Astrocyte (in vitro differentiated cells and primary cell): ENCODE measurements around the gene LRRC27.

ENCODE experiments used
- CTCF ChIP-seq: IDR thresholded peaks from 2 replicates; pipeline ENCODE4 v1.5.1; 2011; ENCODE audit warnings: low read depth, mild to moderate bottlenecking, inconsistent platforms, low read length, moderate library complexity; ENCODE audit not compliant: insufficient read depth
- EZH2 ChIP-seq: IDR thresholded peaks from 2 replicates; pipeline ENCODE4 v1.6.1; 2012; ENCODE audit warnings: mild to moderate bottlenecking, low read length, inconsistent platforms; ENCODE audit not compliant: insufficient read depth

DNA sequence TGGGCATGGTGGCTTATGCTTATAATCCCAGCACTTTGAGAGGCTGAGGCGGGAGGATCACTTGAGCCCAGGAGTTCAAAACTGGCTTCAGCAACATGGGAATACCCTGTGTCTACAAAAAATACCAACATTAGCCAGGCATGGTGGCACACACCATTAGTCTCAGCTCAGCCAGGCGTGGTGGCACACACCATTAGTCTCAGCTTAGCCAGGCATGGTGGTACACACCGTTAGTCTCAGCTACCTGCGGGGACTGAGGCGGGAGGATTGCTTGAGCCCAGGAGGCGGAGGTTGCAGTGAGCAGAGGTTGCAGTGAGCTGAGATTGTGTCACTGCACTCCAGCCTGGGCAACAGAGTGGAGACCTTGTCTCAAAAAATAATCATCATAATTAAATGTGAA, 9.0 kb downstream of the LRRC27 start:
- TF ChIP-seq CTCF (no peak), EZH2 (no peak)
